ENCODE data around the gene MRPL48. TPM values are rescaled to one million over a fixed set of nuclear protein-coding genes. Genes with fewer than 3 reads are reported as not detected.

MRPL48 gene
- total and polyA plus RNA-seq, 2 of the 8 experiments (the other 6 are each of a cell fraction or from before 2014, with no cell fraction given): 34.9 to 59.9 TPM

DNA sequence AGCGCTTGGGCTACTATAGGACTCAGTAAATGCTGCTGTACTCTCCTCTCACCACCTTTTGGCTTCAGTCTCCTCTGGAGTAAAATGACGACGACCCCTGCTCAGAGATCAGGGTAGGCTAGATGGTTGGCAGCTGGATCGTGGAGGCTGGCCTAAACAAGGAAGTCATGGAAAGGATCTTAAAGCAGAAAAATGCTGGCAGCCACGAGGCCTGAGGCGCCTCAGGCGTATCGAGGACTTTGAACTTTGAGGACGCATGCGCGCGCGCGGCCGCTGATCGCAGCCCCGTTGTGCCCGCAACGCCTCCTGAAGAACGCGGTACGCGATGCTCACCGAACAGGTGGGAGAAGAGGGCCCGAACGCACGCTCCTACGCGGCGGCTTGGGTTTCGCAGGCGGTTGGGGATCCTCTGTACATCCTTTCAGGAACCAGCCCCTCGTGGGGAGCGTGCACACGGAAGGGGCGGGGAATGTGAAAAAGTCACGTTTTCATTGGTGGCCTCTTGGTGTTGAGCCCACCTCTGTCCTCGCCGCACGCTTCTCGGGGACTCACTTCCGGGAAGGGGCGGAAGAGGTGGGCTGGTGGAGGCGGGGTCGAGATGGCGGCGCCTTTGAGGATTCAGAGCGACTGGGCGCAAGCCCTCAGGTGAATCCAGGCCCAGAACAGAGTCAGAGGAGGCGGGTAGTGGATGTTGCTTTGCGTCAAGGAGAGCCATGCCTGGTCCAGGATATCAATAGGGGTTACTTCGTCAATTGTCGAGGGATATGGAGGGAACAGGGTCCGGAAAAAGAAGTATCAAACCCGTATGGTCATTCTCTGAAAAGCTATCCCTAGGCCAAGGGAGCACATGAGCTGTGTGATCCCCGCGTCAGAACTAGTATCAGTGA lies 89.0 kb downstream of the MRPL48 start, which contains the start of the genes COA4 and PAAF1 (continued):
- TF ChIP-seq CBX5 (IDR thresholded peaks at IDR 0.05; ENCODE audit: low read depth, low read length): no peak
- TF ChIP-seq TAF7 (optimal IDR thresholded peaks at IDR 0.05; ENCODE audit: borderline replicate concordance, low read depth, low read length): peak; percentile 26
- TF ChIP-seq RBBP5 (IDR thresholded peaks at IDR 0.05; ENCODE audit: borderline replicate concordance, low read depth, low read length): peak; percentile 98
- peak; percentile 90 to 96; a peak in 3 of 4 replicates for TF ChIP-seq HDAC2 (IDR thresholded peaks at IDR 0.05; ENCODE audit: borderline replicate concordance in 1 of 2, low read depth in 2 of 2, low read length in 2 of 2)
- peak; percentile 90; the same call in 1 of the 2 replicates for TF ChIP-seq PHF8 (conservative IDR thresholded peaks at IDR 0.05; ENCODE audit: low read depth, low read length)
- TF ChIP-seq NANOG (IDR thresholded peaks at IDR 0.05; ENCODE audit: insufficient read depth, low read depth, low read length, poor library complexity, severe bottlenecking): peak; percentile 59
- TF ChIP-seq, protein P1, sequence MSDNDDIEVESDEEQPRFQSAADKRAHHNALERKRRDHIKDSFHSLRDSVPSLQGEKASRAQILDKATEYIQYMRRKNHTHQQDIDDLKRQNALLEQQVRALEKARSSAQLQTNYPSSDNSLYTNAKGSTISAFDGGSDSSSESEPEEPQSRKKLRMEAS (IDR thresholded peaks at IDR 0.05): peak; percentile 97
- peak; percentile 88 to 97 for TF ChIP-seq POLR2A (IDR thresholded peaks at IDR 0.05; ENCODE audit: control extremely low read depth in 1 of 2, low read depth in 2 of 2, low read length in 2 of 2)
- TF ChIP-seq GABPA (IDR thresholded peaks at IDR 0.05; ENCODE audit: borderline replicate concordance, insufficient read depth, low read length): peak; percentile 85
- TF ChIP-seq SP4 (IDR thresholded peaks at IDR 0.05; ENCODE audit: low read length): peak; percentile 37
- peak; percentile 66; the same call in 1 of the 2 replicates for TF ChIP-seq GTF2F1 (IDR thresholded peaks at IDR 0.05; ENCODE audit: borderline replicate concordance, low read depth, low read length)
- TF ChIP-seq CREB1 (IDR thresholded peaks at IDR 0.05): no peak; the same call in none of the 2 replicates
- peak; percentile 92 for TF ChIP-seq BACH1 (IDR thresholded peaks at IDR 0.05; ENCODE audit: low read length)
- TF ChIP-seq, protein P2, sequence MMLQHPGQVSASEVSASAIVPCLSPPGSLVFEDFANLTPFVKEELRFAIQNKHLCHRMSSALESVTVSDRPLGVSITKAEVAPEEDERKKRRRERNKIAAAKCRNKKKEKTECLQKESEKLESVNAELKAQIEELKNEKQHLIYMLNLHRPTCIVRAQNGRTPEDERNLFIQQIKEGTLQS (IDR thresholded peaks at IDR 0.05; ENCODE audit: insufficient read depth, low read depth, low read length): no peak
- TF ChIP-seq, protein P3, sequence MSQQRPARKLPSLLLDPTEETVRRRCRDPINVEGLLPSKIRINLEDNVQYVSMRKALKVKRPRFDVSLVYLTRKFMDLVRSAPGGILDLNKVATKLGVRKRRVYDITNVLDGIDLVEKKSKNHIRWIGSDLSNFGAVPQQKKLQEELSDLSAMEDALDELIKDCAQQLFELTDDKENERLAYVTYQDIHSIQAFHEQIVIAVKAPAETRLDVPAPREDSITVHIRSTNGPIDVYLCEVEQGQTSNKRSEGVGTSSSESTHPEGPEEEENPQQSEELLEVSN (IDR thresholded peaks at IDR 0.05): peak; percentile 92
- peak; percentile 57; the same call in 1 of the 2 replicates for TF ChIP-seq EGR1 (IDR thresholded peaks at IDR 0.05; ENCODE audit: borderline replicate concordance, low read depth, low read length)
- TF ChIP-seq SIN3A (conservative IDR thresholded peaks at IDR 0.05 in 1 of 2, IDR thresholded peaks at IDR 0.05 in 1 of 2; ENCODE audit: low read depth in 1 of 2, low read length in 2 of 2): peak; percentile 25 to 84; a peak in 2 of 4 replicates
- TF ChIP-seq TEAD4 (IDR thresholded peaks at IDR 0.05; ENCODE audit: low read depth, low read length): peak; percentile 81
- TF ChIP-seq POLR2AphosphoS5 (IDR thresholded peaks at IDR 0.05; ENCODE audit: low read depth, low read length): peak; percentile 98
- TF ChIP-seq RFX5 (IDR thresholded peaks at IDR 0.05; ENCODE audit: borderline replicate concordance, low read depth, low read length): no peak
- TF ChIP-seq TCF12 (IDR thresholded peaks at IDR 0.05; ENCODE audit: low read depth, low read length): 0 out of 2 replicates have a peak, but pooled peaks have one; percentile 45
